Esophagus squamous epithelium (tissue), 4 donors: Measurements from ENCODE around the gene SLAMF7.

Experiments used
- POLR2A ChIP-seq, 4 donors: fragments of 450-650 bp; IDR thresholded peaks; one replicate each; pipeline ENCODE4 v1.6.1; 2017; ENCODE audit warnings: antibody characterized with exemption in 4 of 4, mild to moderate bottlenecking in 4 of 4, moderate library complexity in 3 of 4
- TF ChIP-seq, protein P1 (sequence below), 6 experiments: fragments of 450-650 bp in 4 of 6; fragments of 200-600 bp in 2 of 6; sonication (generic) in 2 of 6; IDR thresholded peaks; one replicate each; pipeline ENCODE4 v1.5.1; 2016 to 2019; ENCODE audit warnings: antibody characterized with exemption in 6 of 6, mild to moderate bottlenecking in 4 of 6, moderate library complexity in 4 of 6

DNA sequence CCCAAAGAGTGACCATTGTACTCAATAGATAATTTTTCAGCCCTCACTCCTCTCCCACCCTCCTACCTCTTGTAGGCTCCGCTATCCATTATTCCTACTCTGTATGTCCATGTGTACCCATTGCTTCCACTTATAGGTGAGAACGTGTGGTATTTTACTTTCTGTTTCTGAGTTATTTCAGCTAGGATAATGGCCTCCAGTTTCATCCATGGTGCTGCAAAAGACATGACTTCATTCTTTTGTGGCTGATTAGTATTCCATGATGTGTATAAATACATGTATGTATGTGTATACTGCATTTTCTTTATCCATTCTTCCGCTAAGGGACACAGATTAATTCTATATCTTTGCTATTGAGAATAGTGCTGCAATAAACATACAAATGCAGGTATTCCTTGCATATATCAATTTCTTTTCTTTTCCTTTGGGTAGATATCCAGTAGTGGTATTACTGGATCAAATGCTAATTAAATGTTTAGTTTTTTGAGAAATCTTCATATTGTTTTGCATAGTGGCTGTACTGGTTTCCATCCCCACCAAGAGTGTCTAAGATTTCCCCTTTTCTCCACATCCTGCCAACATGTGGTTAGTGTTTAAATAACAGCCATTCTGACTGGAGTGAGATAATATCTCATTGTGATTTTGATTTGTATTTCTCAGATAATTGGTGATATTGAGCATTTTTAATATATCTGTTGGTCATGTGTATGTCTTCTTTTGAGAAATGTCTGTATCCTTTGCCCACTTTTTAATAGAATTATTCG lies 61.8 kb downstream of the SLAMF7 start:
- TF ChIP-seq, protein P1, sequence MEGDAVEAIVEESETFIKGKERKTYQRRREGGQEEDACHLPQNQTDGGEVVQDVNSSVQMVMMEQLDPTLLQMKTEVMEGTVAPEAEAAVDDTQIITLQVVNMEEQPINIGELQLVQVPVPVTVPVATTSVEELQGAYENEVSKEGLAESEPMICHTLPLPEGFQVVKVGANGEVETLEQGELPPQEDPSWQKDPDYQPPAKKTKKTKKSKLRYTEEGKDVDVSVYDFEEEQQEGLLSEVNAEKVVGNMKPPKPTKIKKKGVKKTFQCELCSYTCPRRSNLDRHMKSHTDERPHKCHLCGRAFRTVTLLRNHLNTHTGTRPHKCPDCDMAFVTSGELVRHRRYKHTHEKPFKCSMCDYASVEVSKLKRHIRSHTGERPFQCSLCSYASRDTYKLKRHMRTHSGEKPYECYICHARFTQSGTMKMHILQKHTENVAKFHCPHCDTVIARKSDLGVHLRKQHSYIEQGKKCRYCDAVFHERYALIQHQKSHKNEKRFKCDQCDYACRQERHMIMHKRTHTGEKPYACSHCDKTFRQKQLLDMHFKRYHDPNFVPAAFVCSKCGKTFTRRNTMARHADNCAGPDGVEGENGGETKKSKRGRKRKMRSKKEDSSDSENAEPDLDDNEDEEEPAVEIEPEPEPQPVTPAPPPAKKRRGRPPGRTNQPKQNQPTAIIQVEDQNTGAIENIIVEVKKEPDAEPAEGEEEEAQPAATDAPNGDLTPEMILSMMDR (IDR thresholded peaks at IDR 0.05), result no peak
- no peak for TF ChIP-seq POLR2A (IDR thresholded peaks at IDR 0.05)
